ENCODE results near the gene CCR2. TPM values are rescaled to one million over a fixed set of nuclear protein-coding genes. Genes with fewer than 3 reads are reported as not detected.

CCR2 gene
- total RNA-seq, 4 donors from 2014 or later: 0.89 to 1.8 (median 1.3) TPM; not detected in 1

- no peak overlapping the region for H3K4me3 ChIP-seq (ENCODE audit: low read depth, poor library complexity, severe bottlenecking)
- intact Hi-C loops (cut with DNase I; ENCODE audit: low total_unique reads): no loop called here
- 70 to 91% methylated on average over 4 of the region's 4 CpGs for WGBS, 2 donors
- DNase-seq (ENCODE audit: low spot score in 2 of 2): no peak
- no peak for TF ChIP-seq POLR2A (IDR thresholded peaks at IDR 0.05)
- TF ChIP-seq CTCF (IDR thresholded peaks at IDR 0.05): no peak
These were observed 15.2 kb downstream of the CCR2 start for GRCh38 chr3:46369151-46369550.

- H3K4me3 ChIP-seq (ENCODE audit: low read depth, poor library complexity, severe bottlenecking): no peak overlapping the region
- 60 to 69% methylated on average over 6 of the region's 6 CpGs for WGBS, 2 donors
- intact Hi-C loops (cut with DNase I; ENCODE audit: low total_unique reads): loop anchor here (10.0 kb wide), 1 partner anchor 435 kb away; no protein-coding TSS in a partner anchor
- TF ChIP-seq POLR2A (IDR thresholded peaks at IDR 0.05): no peak
- no peak for DNase-seq (ENCODE audit: low spot score in 2 of 2)
These were observed 15.8 kb downstream of the CCR2 start for GRCh38 chr3:46369675-46370132.

- no peak within 1 kb of the TSS for H3K4me3 ChIP-seq (ENCODE audit: low read depth, poor library complexity, severe bottlenecking)
- intact Hi-C loops (cut with DNase I; ENCODE audit: low total_unique reads): loop anchor here (10.0 kb wide), 1 partner anchor 436 kb away; no protein-coding TSS in a partner anchor
- no peak for TF ChIP-seq CTCF (IDR thresholded peaks at IDR 0.05)
- no peak for TF ChIP-seq POLR2A (IDR thresholded peaks at IDR 0.05)
- no peak for DNase-seq (ENCODE audit: low spot score in 2 of 2)
- WGBS, 2 donors: 42 to 51% methylated on average over 5 of the region's 5 CpGs
These were observed 17.1 kb downstream of the CCR2 start, which contains the start of gene CCR5 for GRCh38 chr3:46370839-46371518. CCR5 (plus strand) TSS chr3:46370946; CDS start chr3:46372903, 1,957 bp downstream.

GRCh38 chr3:46371519-46372340, 17.8 kb downstream of the CCR2 start:
- DNase-seq (ENCODE audit: low spot score in 2 of 2): no peak
- TF ChIP-seq POLR2A (IDR thresholded peaks at IDR 0.05) (no peak), CTCF (IDR thresholded peaks at IDR 0.05) (no peak)
- H3K4me3 ChIP-seq (ENCODE audit: low read depth, poor library complexity, severe bottlenecking): no peak overlapping the region
- WGBS, 2 donors: 69 to 76% methylated on average over 10 of the region's 10 CpGs
- intact Hi-C loops (cut with DNase I; ENCODE audit: low total_unique reads): loop anchor here (10.0 kb wide), 1 partner anchor 437 kb away; no protein-coding TSS in a partner anchor

- 85 to 86% methylated on average over 9 of the region's 9 CpGs for WGBS, 2 donors
- TF ChIP-seq POLR2A (IDR thresholded peaks at IDR 0.05) (no peak), CTCF (IDR thresholded peaks at IDR 0.05) (no peak)
- intact Hi-C loops (cut with DNase I; ENCODE audit: low total_unique reads): loop anchor here (10.0 kb wide), 1 partner anchor 438 kb away; no protein-coding TSS in a partner anchor
- no peak for DNase-seq (ENCODE audit: low spot score in 2 of 2)
- no peak overlapping the region for H3K4me3 ChIP-seq (ENCODE audit: low read depth, poor library complexity, severe bottlenecking)
These were observed 18.8 kb downstream of the CCR2 start for GRCh38 chr3:46372492-46373359.
